PC-3 (cell line): ENCODE data around the gene PDLIM1. TPM values are rescaled to one million over a fixed set of nuclear protein-coding genes. Genes with fewer than 3 reads are reported as not detected.

Experiments used
- ATAC-seq: fragments of 200-7000 bp; cut with Tn5 transposase; 2 replicates; pipeline ENCODE4 v1.9.1; 2020; ENCODE audit warnings: mild to moderate bottlenecking, moderate library complexity
- BruUV-seq: library from RNA; stranded (reverse); fragments of 400-500 nt; replicated peaks from 2 replicates; lab custom pipeline; 2021; lab: Mats Ljungman, UMichigan
- CTCF ChIA-PET: fragments of 300-600 bp; sonication (Branson Sonifier 250); formaldehyde crosslinking; loops from one replicate; lab custom pipeline; 2022; ENCODE audit warnings: antibody characterized with exemption; lab: Charles Lee
- POLR2A ChIA-PET: fragments of 300-600 bp; sonication (Branson Sonifier 250); formaldehyde crosslinking; loops from one replicate; lab custom pipeline; 2022; ENCODE audit warnings: antibody characterized with exemption; ENCODE audit not compliant: unreplicated experiment; lab: Charles Lee
- DNase-seq: peaks from one replicate; pipeline ENCODE4 v3.0.0-alpha.2; 2015
- H2AFZ ChIP-seq: fragments of 300-600 bp; sonication (generic); 2 replicates; pipeline ENCODE4 v1.6.0; 2016; ENCODE audit warnings: antibody characterized with exemption, low read length
- H3F3A ChIP-seq: fragments of 300-600 bp; sonication (generic); one replicate; pipeline ENCODE4 v1.6.0; 2017; ENCODE audit warnings: antibody characterized with exemption, low read length, control low read depth, mild to moderate bottlenecking; ENCODE audit not compliant: unreplicated experiment
- H3K27ac ChIP-seq: fragments of 300-600 bp; sonication (generic); 2 replicates; pipeline ENCODE4 v1.5.1; 2016; ENCODE audit warnings: mild to moderate bottlenecking, low read length
- H3K27me3 ChIP-seq: fragments of 300-600 bp; sonication (generic); 2 replicates; pipeline ENCODE4 v1.6.1; 2016; ENCODE audit warnings: low read length, mixed read lengths
- H3K36me3 ChIP-seq: fragments of 300-600 bp; sonication (generic); 2 replicates; pipeline ENCODE4 v1.6.1; 2016; ENCODE audit warnings: low read depth, mixed run types, low read length, mixed read lengths
- H3K4me1 ChIP-seq: fragments of 300-600 bp; sonication (generic); 2 replicates; pipeline ENCODE4 v1.5.1; 2016; ENCODE audit warnings: low read length; ENCODE audit not compliant: insufficient read depth
- H3K4me2 ChIP-seq: fragments of 300-600 bp; sonication (generic); 2 replicates; pipeline ENCODE4 v1.6.0; 2016; ENCODE audit warnings: low read length
- H3K4me3 ChIP-seq: fragments of 300-600 bp; sonication (generic); 2 replicates; pipeline ENCODE4 v1.5.1; 2016; ENCODE audit warnings: mild to moderate bottlenecking, low read length, mixed read lengths
- H3K79me2 ChIP-seq: fragments of 300-600 bp; sonication (generic); 2 replicates; pipeline ENCODE4 v1.6.1; 2017; ENCODE audit warnings: low read length, mixed read lengths
- H3K9ac ChIP-seq: fragments of 300-600 bp; sonication (generic); 2 replicates; pipeline ENCODE4 v1.6.0; 2016; ENCODE audit warnings: mild to moderate bottlenecking, low read length
- H3K9me2 ChIP-seq: fragments of 300-600 bp; sonication (generic); replicated peaks from 2 replicates; pipeline ENCODE4 v1.6.1; 2016; ENCODE audit warnings: mixed run types, low read length, mixed read lengths
- H3K9me3 ChIP-seq: fragments of 300-600 bp; sonication (generic); 2 replicates; pipeline ENCODE4 v1.6.1; 2016; ENCODE audit warnings: low read length, mixed read lengths
- H4K20me1 ChIP-seq: fragments of 300-600 bp; sonication (generic); 2 replicates; pipeline ENCODE4 v1.6.1; 2016; ENCODE audit warnings: low read length, mixed read lengths
- EZH2 ChIP-seq: fragments of 300-600 bp; sonication (generic); IDR thresholded peaks from one replicate; pipeline ENCODE4 v1.6.1; 2017; ENCODE audit warnings: antibody characterized with exemption, mild to moderate bottlenecking, low read length; ENCODE audit not compliant: unreplicated experiment
- EZH2phosphoT487 ChIP-seq: fragments of 300-600 bp; sonication (generic); IDR thresholded peaks from 2 replicates; pipeline ENCODE4 v1.6.1; 2018; ENCODE audit warnings: mild to moderate bottlenecking, antibody characterized with exemption, low read length, borderline replicate concordance
- intact Hi-C: fragments of 100-400 bp; cut with micrococcal nuclease; formaldehyde crosslinking; loops from 2 replicates; pipeline ENCODE4 v1.9.0; 2023
- total RNA-seq: library from RNA; depleted of rRNA; stranded (reverse); fragments of >200 nt; gene quantifications from 2 replicates; pipeline ENCODE4 v1.2.3, GENCODE V29; 2014
- TF ChIP-seq, protein P1 (sequence below): fragments of 300-600 bp; sonication (generic); conservative IDR thresholded peaks from 2 replicates; pipeline ENCODE4 v1.5.1; 2017; ENCODE audit warnings: antibody characterized with exemption, low read depth, mild to moderate bottlenecking, low read length

Gene PDLIM1
- total RNA-seq, 1 experiment from 2014 or later, result 28.2 TPM

- no peak for ATAC-seq
Measured at GRCh38 chr10:95293631-95294030, 2.8 kb upstream of the PDLIM1 start.

GRCh38 chr10:95291365-95292039, 699 bp upstream of the PDLIM1 start:
- Histone ChIP-seq H3K36me3 (no peaks in the 10 kb centered on the region), H3K4me1 (peaks cover 26% of the 10 kb centered on the region), H2AFZ (peak overlapping the region; percentile 95), H3K9me2 (no peaks in the 10 kb centered on the region), H3K9me3 (no peaks in the 10 kb centered on the region), H3K79me2 (peaks cover 42% of the 10 kb centered on the region), H3K4me3 (peak overlapping the region; percentile 95), H3F3A (no peaks in the 10 kb centered on the region), H3K4me2 (peak overlapping the region; percentile 83), H3K9ac (peak overlapping the region; percentile 91), H3K27me3 (no peaks in the 10 kb centered on the region), H3K27ac (no peak overlapping the region), H4K20me1 (peaks cover 21% of the 10 kb centered on the region; the same call in 1 of the 2 replicates)
- no peak for TF ChIP-seq EZH2phosphoT487
- TF ChIP-seq, protein P1, sequence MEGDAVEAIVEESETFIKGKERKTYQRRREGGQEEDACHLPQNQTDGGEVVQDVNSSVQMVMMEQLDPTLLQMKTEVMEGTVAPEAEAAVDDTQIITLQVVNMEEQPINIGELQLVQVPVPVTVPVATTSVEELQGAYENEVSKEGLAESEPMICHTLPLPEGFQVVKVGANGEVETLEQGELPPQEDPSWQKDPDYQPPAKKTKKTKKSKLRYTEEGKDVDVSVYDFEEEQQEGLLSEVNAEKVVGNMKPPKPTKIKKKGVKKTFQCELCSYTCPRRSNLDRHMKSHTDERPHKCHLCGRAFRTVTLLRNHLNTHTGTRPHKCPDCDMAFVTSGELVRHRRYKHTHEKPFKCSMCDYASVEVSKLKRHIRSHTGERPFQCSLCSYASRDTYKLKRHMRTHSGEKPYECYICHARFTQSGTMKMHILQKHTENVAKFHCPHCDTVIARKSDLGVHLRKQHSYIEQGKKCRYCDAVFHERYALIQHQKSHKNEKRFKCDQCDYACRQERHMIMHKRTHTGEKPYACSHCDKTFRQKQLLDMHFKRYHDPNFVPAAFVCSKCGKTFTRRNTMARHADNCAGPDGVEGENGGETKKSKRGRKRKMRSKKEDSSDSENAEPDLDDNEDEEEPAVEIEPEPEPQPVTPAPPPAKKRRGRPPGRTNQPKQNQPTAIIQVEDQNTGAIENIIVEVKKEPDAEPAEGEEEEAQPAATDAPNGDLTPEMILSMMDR, result no peak
- no peak for TF ChIP-seq EZH2
- DNase-seq (no peak), ATAC-seq (no peak)
- POLR2A ChIA-PET, result no interaction called here
- intact Hi-C loops, result no loop called here
- TSS peak; percentile 22 for BruUV-seq
- CTCF ChIA-PET, result no interaction called here

More at GRCh38 chr10:95293631-95294030, 2.8 kb upstream of the PDLIM1 start:
- Histone ChIP-seq H3K27ac (no peak overlapping the region), H3K9ac (no peak overlapping the region), H3K4me1 (peaks cover 8% of the 10 kb centered on the region), H2AFZ (no peak overlapping the region), H3K4me2 (no peak overlapping the region), H3K36me3 (no peaks in the 10 kb centered on the region), H3K9me3 (no peaks in the 10 kb centered on the region), H3K9me2 (no peaks in the 10 kb centered on the region), H3K27me3 (no peaks in the 10 kb centered on the region), H3K79me2 (peaks cover 21% of the 10 kb centered on the region), H4K20me1 (peaks cover 7% of the 10 kb centered on the region; the same call in 1 of the 2 replicates), H3F3A (no peaks in the 10 kb centered on the region), H3K4me3 (no peak overlapping the region)
- no TSS peak for BruUV-seq
- CTCF ChIA-PET, result no interaction called here
- POLR2A ChIA-PET, result no interaction called here
- DNase-seq, result no peak
- TF ChIP-seq EZH2 (no peak), EZH2phosphoT487 (no peak)
- TF ChIP-seq, protein P1, result no peak
- intact Hi-C loops, result no loop called here

- TSS peak; percentile 83 for BruUV-seq
- no peaks in the 10 kb centered on the region for H3K9me2 ChIP-seq
- H3F3A ChIP-seq, result no peaks in the 10 kb centered on the region
- H3K36me3 ChIP-seq, result no peaks in the 10 kb centered on the region
- peaks cover 58% of the 10 kb centered on the region for H3K79me2 ChIP-seq
- ChIA-PET POLR2A (no interaction called here), CTCF (no interaction called here)
- DNase-seq, result no peak
- peak overlapping the region; percentile 95 for H3K4me3 ChIP-seq
- intact Hi-C loops, result loop anchor here (2.0 to 5.0 kb wide), 5 partner anchors 17 to 73 kb away; no protein-coding TSS in a partner anchor
- no peak for TF ChIP-seq EZH2
- TF ChIP-seq, protein P1, result no peak; the same call in 1 of the 2 replicates
- TF ChIP-seq EZH2phosphoT487, result no peak
- no peaks in the 10 kb centered on the region for H3K9me3 ChIP-seq
- peaks cover 26% of the 10 kb centered on the region for H3K4me1 ChIP-seq
- H3K27me3 ChIP-seq, result no peaks in the 10 kb centered on the region
- H3K27ac ChIP-seq, result peak overlapping the region; percentile 29; the same call in 1 of the 2 replicates
- H4K20me1 ChIP-seq, result peaks cover 21% of the 10 kb centered on the region; the same call in 1 of the 2 replicates
- peak overlapping the region; percentile 81; the same call in 1 of the 2 replicates for H2AFZ ChIP-seq
- H3K4me2 ChIP-seq, result peak overlapping the region; percentile 98
- ATAC-seq, result no peak
- peak overlapping the region; percentile 91 for H3K9ac ChIP-seq
Measured at GRCh38 chr10:95289921-95290421, 832 bp downstream of the PDLIM1 start.
